GM12873 (cell line): ENCODE data around the gene GNG7.

Experiments used
- TF ChIP-seq, protein P1 (sequence below): IDR thresholded peaks from 2 replicates; pipeline ENCODE4 v1.5.1; 2012; ENCODE audit warnings: low read depth, mild to moderate bottlenecking, moderate library complexity, low read length, control low read depth; ENCODE audit not compliant: insufficient read depth; ENCODE audit errors: missing control alignments

GNG7 gene

DNA sequence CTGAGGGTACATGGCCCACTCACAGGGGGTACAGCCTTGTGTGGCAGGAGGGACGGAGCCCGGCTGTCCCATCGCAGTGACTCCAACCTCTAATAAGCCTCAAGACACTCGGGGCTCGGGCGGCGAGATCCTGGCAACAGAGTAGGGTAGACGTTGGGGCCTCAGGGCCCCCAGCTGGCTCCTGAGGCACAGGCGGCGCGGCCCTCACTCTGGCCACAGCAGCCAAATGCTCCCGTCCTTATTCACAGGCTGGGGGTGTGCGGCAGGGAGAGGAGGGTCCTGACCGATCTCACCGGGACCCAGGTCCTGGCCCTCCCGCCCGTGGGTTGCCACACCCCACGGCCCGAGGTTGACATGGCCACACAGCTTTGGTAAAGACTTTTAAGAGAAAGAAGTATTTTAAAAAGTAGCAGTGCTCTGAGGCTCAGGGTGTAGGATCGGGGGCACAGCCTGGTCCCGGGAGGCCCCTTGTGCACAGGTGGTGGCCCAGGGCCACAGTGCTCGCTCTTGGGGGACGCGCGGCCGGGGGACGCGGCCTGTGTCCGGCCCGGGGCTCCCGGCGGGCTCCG, 29.7 kb upstream of the GNG7 start:
- TF ChIP-seq, protein P1, sequence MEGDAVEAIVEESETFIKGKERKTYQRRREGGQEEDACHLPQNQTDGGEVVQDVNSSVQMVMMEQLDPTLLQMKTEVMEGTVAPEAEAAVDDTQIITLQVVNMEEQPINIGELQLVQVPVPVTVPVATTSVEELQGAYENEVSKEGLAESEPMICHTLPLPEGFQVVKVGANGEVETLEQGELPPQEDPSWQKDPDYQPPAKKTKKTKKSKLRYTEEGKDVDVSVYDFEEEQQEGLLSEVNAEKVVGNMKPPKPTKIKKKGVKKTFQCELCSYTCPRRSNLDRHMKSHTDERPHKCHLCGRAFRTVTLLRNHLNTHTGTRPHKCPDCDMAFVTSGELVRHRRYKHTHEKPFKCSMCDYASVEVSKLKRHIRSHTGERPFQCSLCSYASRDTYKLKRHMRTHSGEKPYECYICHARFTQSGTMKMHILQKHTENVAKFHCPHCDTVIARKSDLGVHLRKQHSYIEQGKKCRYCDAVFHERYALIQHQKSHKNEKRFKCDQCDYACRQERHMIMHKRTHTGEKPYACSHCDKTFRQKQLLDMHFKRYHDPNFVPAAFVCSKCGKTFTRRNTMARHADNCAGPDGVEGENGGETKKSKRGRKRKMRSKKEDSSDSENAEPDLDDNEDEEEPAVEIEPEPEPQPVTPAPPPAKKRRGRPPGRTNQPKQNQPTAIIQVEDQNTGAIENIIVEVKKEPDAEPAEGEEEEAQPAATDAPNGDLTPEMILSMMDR = no peak

DNA sequence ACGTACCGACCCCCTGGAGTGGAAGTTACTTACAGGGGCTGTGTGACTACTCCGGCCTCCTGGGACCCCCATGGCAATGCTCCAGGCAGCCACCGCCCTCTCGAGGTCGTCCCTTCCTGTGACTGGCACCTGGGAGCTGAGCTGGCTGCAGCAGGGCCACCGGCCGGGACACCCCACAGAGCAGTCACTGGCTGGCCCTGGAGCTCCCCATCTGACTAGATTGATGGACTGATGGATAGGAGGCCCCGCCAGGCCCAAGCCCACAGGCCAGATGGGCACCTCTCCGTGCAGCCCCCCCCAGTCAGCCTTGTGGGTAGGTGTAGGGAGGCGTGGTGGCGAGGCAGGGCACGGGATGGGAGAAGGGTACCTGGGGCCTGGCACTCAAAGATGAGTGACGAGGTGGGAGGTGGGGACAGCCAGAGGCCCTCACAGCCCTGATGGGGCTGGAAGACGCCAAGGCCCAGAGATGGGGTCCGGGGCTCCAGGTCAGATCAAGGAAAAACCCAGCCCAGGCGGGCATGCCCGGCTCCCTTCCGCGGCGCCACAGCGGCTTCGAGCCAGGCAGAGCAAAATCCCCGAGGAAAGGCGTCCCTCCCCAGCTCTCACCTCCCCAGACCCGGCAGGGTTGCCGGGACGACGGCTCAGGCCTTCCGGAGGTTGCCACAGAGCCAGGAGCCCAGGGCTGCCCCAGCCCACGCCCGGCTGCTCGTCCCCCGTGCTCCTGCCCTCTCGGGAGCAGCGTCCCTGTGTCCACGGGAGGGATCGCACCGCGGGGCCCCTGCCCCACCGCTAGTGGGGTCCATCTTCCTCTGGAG, 28.9 kb upstream of the GNG7 start:
- TF ChIP-seq, protein P1 = no peak

DNA sequence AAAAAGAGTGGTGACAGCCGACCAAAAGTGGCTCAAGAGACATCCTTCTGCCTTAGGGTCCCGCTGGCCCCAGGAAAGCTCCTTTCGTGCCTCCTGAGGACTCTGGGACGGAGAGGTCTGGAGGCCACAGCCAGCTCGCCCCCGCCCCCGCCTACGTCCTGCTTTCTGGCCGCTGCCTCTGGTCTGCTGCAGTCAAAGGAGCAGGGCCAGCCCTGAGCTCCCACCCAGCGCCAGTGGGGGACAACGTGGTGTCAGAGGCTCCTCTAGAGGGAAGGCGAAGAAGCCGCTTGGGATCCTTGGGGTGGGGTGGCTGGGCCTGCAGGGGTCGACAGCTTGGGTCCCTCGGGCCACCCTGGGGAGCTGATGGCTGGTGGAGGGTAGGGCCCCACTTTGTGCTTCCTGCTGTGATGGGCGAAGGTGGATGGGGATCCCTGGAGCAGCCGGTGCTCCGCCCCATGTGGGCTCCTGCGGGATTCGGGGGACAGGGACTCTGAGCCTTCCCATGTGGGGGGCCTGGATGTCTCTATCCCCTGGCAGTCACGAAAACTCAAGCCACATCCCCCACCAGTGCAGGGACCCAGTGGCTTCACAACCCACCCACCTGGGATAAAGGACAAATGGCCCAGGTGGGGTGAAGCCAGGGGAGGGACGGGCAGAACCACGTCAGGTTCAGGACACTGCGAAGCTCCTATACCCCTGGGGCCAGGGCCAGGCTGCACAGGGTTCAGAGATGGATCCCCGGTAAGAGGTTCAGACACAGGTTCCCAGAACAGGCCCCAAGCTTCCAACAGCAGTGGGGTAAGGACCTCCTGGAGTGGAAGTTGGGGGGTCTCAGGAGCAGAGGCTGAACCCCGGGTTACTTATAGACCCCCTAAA, 27.7 kb upstream of the GNG7 start:
- TF ChIP-seq, protein P1 = no peak

DNA sequence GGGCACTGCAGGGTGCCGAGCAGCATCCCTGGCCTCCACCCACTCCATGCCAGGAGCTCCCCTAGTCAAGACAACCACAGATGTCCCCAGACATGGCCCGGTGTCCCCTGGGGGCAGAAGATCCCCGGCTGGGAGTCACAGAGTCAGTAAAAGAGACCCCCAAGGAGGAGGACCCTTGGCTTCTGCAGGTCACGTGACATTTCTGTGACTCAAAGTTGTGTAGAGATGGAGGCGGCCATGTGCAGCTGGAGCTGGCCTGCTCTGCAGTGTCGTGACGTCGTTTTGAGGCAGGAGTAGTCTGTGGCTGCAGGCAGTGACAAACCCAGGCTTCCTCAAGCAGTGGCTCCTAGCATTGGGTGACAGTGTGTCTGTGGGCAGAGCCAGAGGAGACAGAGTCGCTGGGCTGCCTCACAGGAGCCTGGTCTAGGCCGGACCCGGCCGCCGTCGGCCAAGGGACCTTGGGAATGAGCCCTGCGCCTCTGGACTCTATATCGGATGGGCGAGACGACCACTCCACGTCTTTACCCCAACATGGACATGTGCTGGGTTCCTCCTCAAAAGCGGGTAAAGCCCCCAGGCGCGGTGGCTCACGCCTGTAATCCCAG, 26.4 kb upstream of the GNG7 start:
- TF ChIP-seq, protein P1 = no peak

DNA sequence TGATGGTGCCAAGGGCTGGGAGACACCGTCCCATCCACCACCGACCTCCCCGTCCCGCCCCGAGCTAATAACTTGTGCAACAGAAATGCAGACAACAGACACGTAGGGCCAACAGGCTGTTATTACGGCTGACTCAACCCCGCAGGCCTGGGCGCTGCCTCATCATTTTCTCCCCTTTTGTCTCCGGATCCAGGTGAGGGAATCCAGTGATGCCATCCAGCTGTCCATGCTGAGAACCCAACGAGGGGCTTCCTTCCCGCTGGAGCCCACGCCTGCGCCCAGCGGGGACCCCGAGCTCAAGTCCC, 25.1 kb upstream of the GNG7 start:
- TF ChIP-seq, protein P1 = no peak

DNA sequence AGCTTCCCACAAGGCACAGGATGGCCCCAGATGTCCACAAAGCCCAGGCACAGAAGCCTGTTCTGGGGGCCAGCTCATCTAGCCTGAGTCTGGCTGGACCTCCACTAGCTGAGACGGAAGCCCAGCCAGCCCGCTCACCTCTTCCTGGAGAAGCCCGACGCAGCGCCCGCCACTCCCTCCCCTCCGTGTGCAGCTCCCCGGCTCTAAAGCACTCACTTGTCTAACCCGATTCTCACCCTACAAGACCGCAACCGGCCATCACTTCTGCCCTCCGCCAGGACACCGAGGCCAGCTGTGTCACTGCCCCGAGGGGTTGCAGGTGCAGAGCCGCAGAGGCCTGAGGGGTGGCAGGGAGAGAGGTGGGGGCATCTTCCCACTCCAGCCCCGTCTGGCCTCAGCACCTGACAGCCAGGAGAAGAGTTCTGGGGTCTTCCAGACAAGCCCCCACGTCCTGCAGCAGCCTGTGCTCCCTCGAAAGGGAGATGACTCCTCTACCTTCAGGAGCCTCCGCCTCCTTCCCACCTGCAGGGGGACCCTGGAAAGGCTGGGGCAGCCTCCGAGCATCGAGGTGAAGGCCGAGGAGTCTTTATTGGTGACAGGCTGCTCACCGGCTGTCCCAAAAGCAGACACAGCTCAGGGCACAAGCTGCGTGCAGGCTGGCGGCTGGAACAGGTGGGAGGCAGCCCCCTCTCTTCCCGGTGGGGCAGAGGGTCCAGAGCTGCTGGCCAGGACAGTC, 24.6 kb upstream of the GNG7 start:
- TF ChIP-seq, protein P1 = no peak
